Suprapubic skin (tissue), 4 donors: Measurements from ENCODE around the gene MTG2.

Source experiments
- EP300 ChIP-seq: sonication (generic); formaldehyde crosslinking; IDR thresholded peaks from one replicate; pipeline ENCODE4 v1.6.1; 2017; ENCODE audit warnings: antibody characterized with exemption
- POLR2A ChIP-seq, 2 donors: fragments of 450-650 bp; IDR thresholded peaks; one replicate each; pipeline ENCODE4 v1.6.1; 2017; ENCODE audit warnings: antibody characterized with exemption in 2 of 2, mild to moderate bottlenecking in 2 of 2, moderate library complexity in 2 of 2
- POLR2AphosphoS5 ChIP-seq, 3 donors: sonication (generic); formaldehyde crosslinking; IDR thresholded peaks; one replicate each; pipeline ENCODE4 v1.6.1; 2017; ENCODE audit warnings: antibody characterized with exemption in 3 of 3
- TF ChIP-seq, protein P1 (sequence below), 2 donors: fragments of 200-600 bp in 1 of 2; fragments of 450-650 bp in 1 of 2; sonication (generic) in 1 of 2; IDR thresholded peaks; one replicate each; pipeline ENCODE4 v1.5.1; 2016 to 2019; ENCODE audit warnings: antibody characterized with exemption in 2 of 2, mild to moderate bottlenecking in 1 of 2, moderate library complexity in 1 of 2

- TF ChIP-seq, protein P1, sequence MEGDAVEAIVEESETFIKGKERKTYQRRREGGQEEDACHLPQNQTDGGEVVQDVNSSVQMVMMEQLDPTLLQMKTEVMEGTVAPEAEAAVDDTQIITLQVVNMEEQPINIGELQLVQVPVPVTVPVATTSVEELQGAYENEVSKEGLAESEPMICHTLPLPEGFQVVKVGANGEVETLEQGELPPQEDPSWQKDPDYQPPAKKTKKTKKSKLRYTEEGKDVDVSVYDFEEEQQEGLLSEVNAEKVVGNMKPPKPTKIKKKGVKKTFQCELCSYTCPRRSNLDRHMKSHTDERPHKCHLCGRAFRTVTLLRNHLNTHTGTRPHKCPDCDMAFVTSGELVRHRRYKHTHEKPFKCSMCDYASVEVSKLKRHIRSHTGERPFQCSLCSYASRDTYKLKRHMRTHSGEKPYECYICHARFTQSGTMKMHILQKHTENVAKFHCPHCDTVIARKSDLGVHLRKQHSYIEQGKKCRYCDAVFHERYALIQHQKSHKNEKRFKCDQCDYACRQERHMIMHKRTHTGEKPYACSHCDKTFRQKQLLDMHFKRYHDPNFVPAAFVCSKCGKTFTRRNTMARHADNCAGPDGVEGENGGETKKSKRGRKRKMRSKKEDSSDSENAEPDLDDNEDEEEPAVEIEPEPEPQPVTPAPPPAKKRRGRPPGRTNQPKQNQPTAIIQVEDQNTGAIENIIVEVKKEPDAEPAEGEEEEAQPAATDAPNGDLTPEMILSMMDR (IDR thresholded peaks at IDR 0.05), result no peak
- TF ChIP-seq EP300 (no peak), POLR2AphosphoS5 (IDR thresholded peaks at IDR 0.05) (no peak), POLR2A (IDR thresholded peaks at IDR 0.05) (no peak)
These were observed 7.1 kb upstream of the MTG2 start for GRCh38 chr20:62175711-62176110.
